GM12878 (cell line): ENCODE measurements around the gene PRICKLE4. TPM values are rescaled to one million over a fixed set of nuclear protein-coding genes. Genes with fewer than 3 reads are reported as not detected.

Experiments used
- ATAC-seq: fragments of 200-7000 bp; cut with Tn5 transposase; 3 replicates; pipeline ENCODE4 v1.9.1; 2020; ENCODE audit warnings: mild to moderate bottlenecking, moderate library complexity
- BruUV-seq: library from RNA; stranded (reverse); fragments of 400-500 nt; replicated peaks from 2 replicates; lab custom pipeline; 2021; lab: Mats Ljungman, UMichigan
- CTCF ChIA-PET: fragments of 300-600 bp; sonication (Branson Sonifier 250); formaldehyde crosslinking; extraction: SDS; loops from one replicate; lab custom pipeline; 2021; ENCODE audit warnings: inconsistent platforms; lab: Yijun Ruan, JAX
- POLR2A ChIA-PET: fragments of 350-600 bp; formaldehyde crosslinking; extraction: SDS; loops from one replicate; lab custom pipeline; 2021; ENCODE audit warnings: inconsistent platforms; lab: Charles Lee
- RAD21 ChIA-PET: fragments of 300-600 bp; sonication (Branson Sonifier 250); formaldehyde crosslinking; loops from one replicate; lab custom pipeline; 2023; ENCODE audit warnings: antibody characterized with exemption; ENCODE audit not compliant: unreplicated experiment; lab: Charles Lee
- SMC1A ChIA-PET: fragments of 300-600 bp; sonication (Branson Sonifier 250); formaldehyde crosslinking; loops from one replicate; lab custom pipeline; 2023; ENCODE audit not compliant: unreplicated experiment, uncharacterized antibody; lab: Charles Lee
- DNase-seq: peaks from one replicate; pipeline ENCODE4 v3.0.0-alpha.2; 2011; ENCODE audit warnings: low read depth, low spot score
- FAIRE-seq: peaks from 3 replicates; lab custom pipeline; 2011; peaks lifted over from hg19 to GRCh38; lab: Jason Lieb, UNC
- H2AFZ ChIP-seq: 2 replicates; pipeline ENCODE4 v1.6.0; 2011; ENCODE audit warnings: low read depth, low read length, control low read depth; ENCODE audit not compliant: control insufficient read depth
- H3K27ac ChIP-seq: 2 replicates; pipeline ENCODE4 v1.5.1; 2011; ENCODE audit warnings: control low read depth; ENCODE audit not compliant: control insufficient read depth, insufficient read depth
- H3K27me3 ChIP-seq, 2 experiments: replicated peaks in 1 of 2; 2 replicates each; pipeline versions ENCODE4 v1.6.0 to v1.6.1; 2011; ENCODE audit warnings: low read length in 1 of 2; ENCODE audit not compliant: control insufficient read depth in 2 of 2, insufficient read depth in 2 of 2
- H3K36me3 ChIP-seq, 2 experiments: 2 replicates each; pipeline ENCODE4 v1.5.1; 2011; ENCODE audit warnings: low read length in 1 of 2; ENCODE audit not compliant: control insufficient read depth in 2 of 2, insufficient read depth in 2 of 2
- H3K4me1 ChIP-seq: 2 replicates; pipeline ENCODE4 v1.6.1; 2011; ENCODE audit warnings: mild to moderate bottlenecking, low read length, moderate library complexity, mixed read lengths; ENCODE audit not compliant: control insufficient read depth, insufficient read depth
- H3K4me2 ChIP-seq: 2 replicates; pipeline ENCODE4 v1.6.0; 2011; ENCODE audit warnings: control low read depth; ENCODE audit not compliant: control insufficient read depth, insufficient read depth
- H3K4me3 ChIP-seq: fragments of 200-600 bp; sonication (generic); 2 replicates; pipeline ENCODE4 v1.5.1; 2016
- H3K79me2 ChIP-seq: 2 replicates; pipeline ENCODE4 v1.6.0; 2011; ENCODE audit warnings: low read length; ENCODE audit not compliant: control insufficient read depth, insufficient read depth
- H3K9ac ChIP-seq: 2 replicates; pipeline ENCODE4 v1.8.0; 2011; ENCODE audit warnings: low read length, control low read depth, mixed read lengths; ENCODE audit not compliant: control insufficient read depth, insufficient read depth
- H3K9me3 ChIP-seq: replicated peaks from 3 replicates; pipeline ENCODE4 v1.5.1; 2011; ENCODE audit warnings: mild to moderate bottlenecking, low read length; ENCODE audit not compliant: control insufficient read depth, insufficient read depth
- H4K20me1 ChIP-seq: 2 replicates; pipeline ENCODE4 v1.6.0; 2011; ENCODE audit not compliant: control insufficient read depth, insufficient read depth
- CHD2 ChIP-seq: IDR thresholded peaks from 2 replicates; pipeline ENCODE4 v1.6.1; 2011; ENCODE audit warnings: low read depth, low read length, improper control_type of control experiment, borderline replicate concordance
- CREB1 ChIP-seq: IDR thresholded peaks from 2 replicates; pipeline ENCODE4 v1.6.1; 2012; ENCODE audit warnings: low read depth, mild to moderate bottlenecking, inconsistent platforms
- FOXM1 ChIP-seq: IDR thresholded peaks from 2 replicates; pipeline ENCODE4 v1.6.1; 2012; ENCODE audit warnings: low read depth, mild to moderate bottlenecking, inconsistent platforms, low read length, moderate library complexity
- PML ChIP-seq: IDR thresholded peaks from 2 replicates; pipeline ENCODE4 v1.6.1; 2012; ENCODE audit warnings: low read length, inconsistent platforms
- SIX5 ChIP-seq: IDR thresholded peaks from 2 replicates; pipeline ENCODE4 v1.6.1; 2011; ENCODE audit warnings: mild to moderate bottlenecking, low read depth, low read length, moderate library complexity; ENCODE audit not compliant: severe bottlenecking
- WGBS: methylation state at CpG from one replicate; pipeline ENCODE4 v1.1.6; 2016; ENCODE audit warnings: low lambda C conversion rate; ENCODE audit not compliant: insufficient replicate concordance, insufficient coverage; ENCODE audit errors: missing lambda C conversion rate; 5-methylcytosine and 5-hydroxymethylcytosine counted together
- in situ Hi-C: fragments of 300-500 bp; cut with MboI; formaldehyde crosslinking; loops from 9 replicates; pipeline ENCODE4 v1.14.3; 2018; ENCODE audit warnings: mixed read lengths
- intact Hi-C: fragments of 100-400 bp; cut with micrococcal nuclease; formaldehyde crosslinking; loops from one replicate; pipeline ENCODE4 v1.14.2; 2022; ENCODE audit not compliant: unreplicated experiment
- polyA plus RNA-seq, 11 experiments: library from polyadenylated mRNA; depleted of rRNA in 4 of 11; unstranded in 6 of 11; stranded (reverse) in 5 of 11; fragments of >200 nt; fragmentation: Nextera tagmentation in 4 of 11; fragmentation: Illumina TruSeq in 1 of 11; extraction: Ambion mirVana in 4 of 11; extraction: Trizol in 1 of 11; gene quantifications; 1 replicate in 1 of 11; 2 replicates in 10 of 11; pipeline versions ENCODE4 v1.2.1 to v1.2.3, GENCODE V29; 2011 to 2016; ENCODE audit warnings: inconsistent platforms in 2 of 11, missing spikeins in 2 of 11, low read depth in 1 of 11
- total RNA-seq, 4 experiments: library from RNA; depleted of rRNA in 3 of 4; stranded (reverse); fragments of >200 nt in 3 of 4; fragmentation: Illumina TruSeq in 1 of 4; extraction: Trizol in 1 of 4; gene quantifications; 2 replicates each; pipeline versions ENCODE4 v1.2.1 to v1.2.3, GENCODE V29; 2013 to 2021
- TF ChIP-seq, protein P1 (sequence below): fragments of 450-650 bp; conservative IDR thresholded peaks from 2 replicates; pipeline ENCODE4 v1.6.1; 2017; ENCODE audit warnings: mild to moderate bottlenecking, moderate library complexity

PRICKLE4 gene
- total and polyA plus RNA-seq, 10 of the 15 experiments (the other 5 are each of a cell fraction or from before 2014, with no cell fraction given) = 0.33 to 0.85 (median 0.35) TPM; not detected in 7

GRCh38 chr6:41791305-41791704 is 10.7 kb downstream of the PRICKLE4 start:
- H2AFZ ChIP-seq = no peak overlapping the region
- no peaks in the 10 kb centered on the region for H3K27me3 ChIP-seq
- peaks cover 25% of the 10 kb centered on the region for H3K79me2 ChIP-seq
- DNase-seq = no peak
- WGBS = 50% methylated on average over 1 of the region's 1 CpG
- no TSS peak for BruUV-seq
- CTCF ChIA-PET = interaction anchor here (0.7 to 1.8 kb wide), 6 partner anchors 9 to 423 kb away, joined by 3 to 7 read pairs (median 4); partner anchors contain the start of genes BYSL and MED20
- peaks cover 5 to 21% of the 10 kb centered on the region in 2 experiments for H3K36me3 ChIP-seq
- no peak overlapping the region for H3K4me3 ChIP-seq
- no peak overlapping the region for H3K4me2 ChIP-seq
- ATAC-seq = no peak
- intact Hi-C loops (no loop called here), in situ Hi-C loops (no loop called here)
- no peaks in the 10 kb centered on the region for H3K9me3 ChIP-seq
- no peak overlapping the region for H3K9ac ChIP-seq
- FAIRE-seq = no peak
- RAD21 ChIA-PET = no interaction called here
- peaks cover 5% of the 10 kb centered on the region; the same call in 1 of the 2 replicates for H3K4me1 ChIP-seq
- POLR2A ChIA-PET = interaction anchor here (0.6 kb wide), 1 partner anchor 155 kb away, joined by 6 read pairs; no protein-coding TSS in a partner anchor
- SMC1A ChIA-PET = interaction anchor here (1.2 to 1.3 kb wide), 2 partner anchors 9 to 13 kb away, joined by 3 to 5 read pairs; no protein-coding TSS in a partner anchor
- no peak overlapping the region for H3K27ac ChIP-seq
- TF ChIP-seq CREB1 = no peak
- no peak for TF ChIP-seq PML
- TF ChIP-seq SIX5 = no peak
- no peak for TF ChIP-seq CHD2
- no peak for TF ChIP-seq FOXM1
- TF ChIP-seq, protein P1, sequence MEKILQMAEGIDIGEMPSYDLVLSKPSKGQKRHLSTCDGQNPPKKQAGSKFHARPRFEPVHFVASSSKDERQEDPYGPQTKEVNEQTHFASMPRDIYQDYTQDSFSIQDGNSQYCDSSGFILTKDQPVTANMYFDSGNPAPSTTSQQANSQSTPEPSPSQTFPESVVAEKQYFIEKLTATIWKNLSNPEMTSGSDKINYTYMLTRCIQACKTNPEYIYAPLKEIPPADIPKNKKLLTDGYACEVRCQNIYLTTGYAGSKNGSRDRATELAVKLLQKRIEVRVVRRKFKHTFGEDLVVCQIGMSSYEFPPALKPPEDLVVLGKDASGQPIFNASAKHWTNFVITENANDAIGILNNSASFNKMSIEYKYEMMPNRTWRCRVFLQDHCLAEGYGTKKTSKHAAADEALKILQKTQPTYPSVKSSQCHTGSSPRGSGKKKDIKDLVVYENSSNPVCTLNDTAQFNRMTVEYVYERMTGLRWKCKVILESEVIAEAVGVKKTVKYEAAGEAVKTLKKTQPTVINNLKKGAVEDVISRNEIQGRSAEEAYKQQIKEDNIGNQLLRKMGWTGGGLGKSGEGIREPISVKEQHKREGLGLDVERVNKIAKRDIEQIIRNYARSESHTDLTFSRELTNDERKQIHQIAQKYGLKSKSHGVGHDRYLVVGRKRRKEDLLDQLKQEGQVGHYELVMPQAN = no peak
- H4K20me1 ChIP-seq = no peaks in the 10 kb centered on the region
